ENCODE results near the gene SBF1.

GRCh38 chr22:50419116-50419515 is 55.7 kb downstream of the SBF1 start:
- TF ChIP-seq CTCF (IDR thresholded peaks at IDR 0.05) (no peak), EZH2 (IDR thresholded peaks at IDR 0.05; ENCODE audit: borderline replicate concordance, insufficient read depth, low read depth, low read length, poor library complexity, severe bottlenecking) (no peak)

All from B cell (primary cell).